CD4-positive, alpha-beta T cell treated with Interleukin-6 for 4 hours (primary cell): ENCODE data around the gene IFNA10.
"Not testable (repeated sequence)": the region's sequence is repeated elsewhere in the genome, so short reads cannot be mapped to it uniquely, and the experiment has no call there.

Source experiments
- DNase-seq: peaks from one replicate; pipeline ENCODE4 v3.0.0-alpha.2; 2020; ENCODE audit warnings: mixed read lengths

Gene IFNA10

GRCh38 chr9:21187487-21187886 is 19.5 kb downstream of the IFNA10 start, which contains the start of gene IFNA4:
IFNA4 (minus strand) TSS chr9:21187587; CDS start chr9:21187531, 56 bp downstream.
- not testable (repeated sequence) for DNase-seq

- DNase-seq: peak; percentile 15
Measured at GRCh38 chr9:21182810-21183736, 23.9 kb downstream of the IFNA10 start.

GRCh38 chr9:21174671-21175070 is 32.3 kb downstream of the IFNA10 start:
- DNase-seq: no peak

- no peak for DNase-seq
Measured at GRCh38 chr9:21172156-21172555, 34.8 kb downstream of the IFNA10 start.

GRCh38 chr9:21171351-21171750 is 35.6 kb downstream of the IFNA10 start:
- DNase-seq: no peak

- DNase-seq: not testable (repeated sequence)
Measured at GRCh38 chr9:21166560-21166959, 40.4 kb downstream of the IFNA10 start, which contains the start of gene IFNA21. IFNA21 (minus strand) TSS chr9:21166660; CDS start chr9:21166612, 48 bp downstream.

GRCh38 chr9:21165516-21165915 is 41.4 kb downstream of the IFNA10 start:
- no peak for DNase-seq

GRCh38 chr9:21160178-21160577 is 46.8 kb downstream of the IFNA10 start:
- peak; percentile 24 for DNase-seq
